SK-N-MC (cell line): ENCODE measurements around the gene HACL1.

Experiments
- EZH2 ChIP-seq: fragments of 200-600 bp; sonication (generic); IDR thresholded peaks from one replicate; pipeline ENCODE4 v1.6.1; 2017; ENCODE audit warnings: antibody characterized with exemption
- POLR2AphosphoS5 ChIP-seq: IDR thresholded peaks from 2 replicates; pipeline ENCODE4 v1.6.1; 2012; ENCODE audit warnings: mild to moderate bottlenecking, low read depth, low read length, borderline replicate concordance

DNA sequence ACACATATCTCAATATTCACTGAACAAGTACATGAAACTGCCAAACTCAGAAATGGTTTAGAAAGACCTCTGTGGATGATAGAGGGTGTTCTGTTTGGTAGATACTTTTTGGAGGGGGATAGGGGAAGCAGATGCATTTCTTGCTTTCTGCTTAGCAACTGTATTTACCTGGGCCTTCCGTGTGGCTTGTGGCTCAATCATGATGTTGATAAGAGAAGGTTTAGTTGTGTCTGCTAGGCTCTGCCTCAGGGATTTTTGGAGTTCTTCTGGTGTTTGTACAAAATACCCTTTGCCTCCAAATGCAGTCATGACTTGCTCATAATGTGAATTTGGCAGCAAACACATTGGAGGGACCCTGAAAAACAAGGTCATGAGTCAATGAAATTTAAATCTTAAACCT is 38.2 kb downstream of the HACL1 start:
- no peak for TF ChIP-seq EZH2
- TF ChIP-seq POLR2AphosphoS5, result no peak
